DMS 273 (cell line): Measurements from ENCODE around the gene FANCF.
A peak's percentile ranks its signal among the peaks of the same experiment; 100 is the strongest.
"Not testable (repeated sequence)": the region's sequence is repeated elsewhere in the genome, so short reads cannot be mapped to it uniquely, and the experiment has no call there.

ENCODE experiments used
- DNase-seq: peaks from one replicate; lab custom pipeline; 2025; ENCODE audit not compliant: unreplicated experiment; lab: John Stamatoyannopoulos, UW

FANCF gene

GRCh38 chr11:22625448-22626287, at the start of gene FANCF:
TSS of gene FANCF (minus strand) at chr11:22625823. CDS start at chr11:22625810, 13 bp downstream.
- peak; percentile 98 for DNase-seq

GRCh38 chr11:22674470-22675439, 49.1 kb upstream of the FANCF start:
- DNase-seq: no peak

GRCh38 chr11:22671751-22672150, 46.1 kb upstream of the FANCF start:
- DNase-seq: peak; percentile 16

GRCh38 chr11:22670830-22671229, 45.2 kb upstream of the FANCF start:
- DNase-seq: peak; percentile 48

GRCh38 chr11:22669368-22669767, 43.7 kb upstream of the FANCF start:
- DNase-seq: no peak

- DNase-seq: peak; percentile 31
These were observed 42.6 kb upstream of the FANCF start for GRCh38 chr11:22668005-22668796.

GRCh38 chr11:22666688-22667439, 41.2 kb upstream of the FANCF start:
- peak; percentile 81 for DNase-seq

- DNase-seq: peak; percentile 77
These were observed 40.7 kb upstream of the FANCF start, which contains the start of gene GAS2 for GRCh38 chr11:22666325-22666687. TSS of gene GAS2 (plus strand) at chr11:22666611. CDS start at chr11:22674870, 8,259 bp downstream.

- DNase-seq: no peak
These were observed 34.2 kb upstream of the FANCF start for GRCh38 chr11:22659783-22660182.

- DNase-seq: peak; percentile 2
These were observed 31.6 kb upstream of the FANCF start for GRCh38 chr11:22657101-22657694.

GRCh38 chr11:22656130-22656529, 30.5 kb upstream of the FANCF start:
- DNase-seq: peak; percentile 11

- DNase-seq: not testable (repeated sequence)
These were observed 26.7 kb upstream of the FANCF start for GRCh38 chr11:22652346-22652745.

- DNase-seq: no peak
These were observed 15.9 kb upstream of the FANCF start for GRCh38 chr11:22641559-22641958.

GRCh38 chr11:22640862-22641261, 15.2 kb upstream of the FANCF start:
- DNase-seq: no peak

- DNase-seq: peak; percentile 5
These were observed 10.1 kb upstream of the FANCF start for GRCh38 chr11:22635689-22636088.

GRCh38 chr11:22634897-22635629, 9.4 kb upstream of the FANCF start:
- DNase-seq: peak; percentile 82

- DNase-seq: no peak
These were observed 7.8 kb upstream of the FANCF start for GRCh38 chr11:22633354-22633902.

- DNase-seq: no peak
These were observed 1.8 kb upstream of the FANCF start for GRCh38 chr11:22627421-22627820.
